Measurements from ENCODE around the gene ASIC1. TPM values are rescaled to one million over a fixed set of nuclear protein-coding genes. Genes with fewer than 3 reads are reported as not detected.

ASIC1 gene
- total and polyA plus RNA-seq, 2 of the 4 experiments (the other 2 are of a cell fraction) = 1.6 to 9.9 TPM

- Histone ChIP-seq H3K4ac (ENCODE audit: low read depth, low read length) (no peak overlapping the region), H3K79me1 (ENCODE audit: low read depth in 1 of 2, low read length in 2 of 2) (peaks cover 0 to 3% of the 10 kb centered on the region in 2 experiments; a peak in 1 of 4 replicates), H3K18ac (ENCODE audit: low read depth, low read length) (no peak overlapping the region), H3K14ac (replicated peaks; ENCODE audit: low read depth, low read length) (no peak overlapping the region), H3K9me3 (ENCODE audit: control insufficient read depth, insufficient read depth, low read length) (no peaks in the 10 kb centered on the region), H3K27ac (ENCODE audit: insufficient read depth, low read length) (no peak overlapping the region), H4K8ac (ENCODE audit: low read depth in 2 of 2, low read length in 2 of 2) (no peak overlapping the region), H3K4me3 (ENCODE audit: insufficient read depth, low read depth, low read length) (no peak overlapping the region), H3K56ac (ENCODE audit: extremely low read depth, insufficient read depth, low read length) (no peak overlapping the region), H4K5ac (ENCODE audit: low read depth, low read length) (no peak overlapping the region), H4K20me1 (ENCODE audit: insufficient read depth, low read length) (0 out of 2 replicates have a peak, but pooled peaks cover 3% of the 10 kb centered on the region), H3K27me3 (ENCODE audit: control insufficient read depth, insufficient read depth, low read length) (peaks cover 4% of the 10 kb centered on the region; the same call in 1 of the 2 replicates), H3K4me2 (ENCODE audit: low read depth, low read length) (no peak overlapping the region), H3K9me1 (ENCODE audit: insufficient read depth, low read length) (no peaks in the 10 kb centered on the region), H3K4me1 (ENCODE audit: control insufficient read depth, insufficient read depth, low read length) (no peaks in the 10 kb centered on the region), H4K91ac (ENCODE audit: insufficient read depth, low read depth, low read length) (no peak overlapping the region), H2AK5ac (ENCODE audit: low read depth, low read length) (0 out of 2 replicates have a peak overlapping the region, but pooled peaks have one; percentile 38), H2AFZ (replicated peaks; ENCODE audit: low read length, poor library complexity) (no peak overlapping the region), H2BK15ac (ENCODE audit: low read depth, low read length) (no peak overlapping the region), H3K36me3 (ENCODE audit: control insufficient read depth, insufficient read depth, low read length) (peaks cover 12% of the 10 kb centered on the region), H2BK20ac (ENCODE audit: low read depth, low read length) (no peak overlapping the region), H3K9ac (ENCODE audit: low read depth, low read length) (no peak overlapping the region), H2BK5ac (ENCODE audit: low read depth, low read length, poor library complexity, severe bottlenecking) (no peak overlapping the region), H3K23ac (ENCODE audit: low read depth, low read length) (no peak overlapping the region), H2BK120ac (ENCODE audit: low read depth, low read length) (no peak overlapping the region), H2AK9ac (replicated peaks; ENCODE audit: low read depth, low read length, poor library complexity) (no peak overlapping the region)
- dilution Hi-C loops (cut with HindIII; ENCODE audit: low sequenced_read_pairs, unreplicated experiment) (no loop called here), in situ Hi-C loops (cut with MboI; ENCODE audit: low sequenced_read_pairs) (no loop called here), intact Hi-C loops (cut with micrococcal nuclease) (no loop called here)
- no TSS peak for BruUV-seq (replicated peaks)
- DNase-seq = no peak
- WGBS, 2 experiments (ENCODE audit: extremely low coverage in 2 of 2, insufficient read length in 1 of 2) = 83% methylated on average over 3 of the region's 14 CpGs; no CpG with 5 or more reads in 1 of the 2 experiments
- ChIA-PET POLR2A (ENCODE audit: unreplicated experiment) (no interaction called here), CTCF (interaction anchor here (1.0 kb wide), 1 partner anchor 17 kb away, joined by 3 read pairs; no protein-coding TSS in a partner anchor)
- no peak for ATAC-seq (ENCODE audit: low read depth)
- TF ChIP-seq FOS (IDR thresholded peaks at IDR 0.05; ENCODE audit: low read depth, low read length) (no peak), RAD21 (IDR thresholded peaks at IDR 0.05; ENCODE audit: low read length) (no peak), MAZ (IDR thresholded peaks at IDR 0.05; ENCODE audit: borderline replicate concordance, low read depth, low read length) (no peak), RFX5 (IDR thresholded peaks at IDR 0.05; ENCODE audit: low read depth, low read length) (no peak), USF2 (IDR thresholded peaks at IDR 0.05; ENCODE audit: low read depth, low read length) (no peak), CTCF (conservative IDR thresholded peaks at IDR 0.05; ENCODE audit: low read depth, low read length) (no peak), ELK1 (IDR thresholded peaks at IDR 0.05; ENCODE audit: borderline replicate concordance, low read depth, low read length) (no peak), MXI1 (IDR thresholded peaks at IDR 0.05; ENCODE audit: borderline replicate concordance, low read depth, low read length) (no peak), SMC3 (IDR thresholded peaks at IDR 0.05; ENCODE audit: low read depth, low read length) (no peak), NFE2L2 (IDR thresholded peaks at IDR 0.05; ENCODE audit: low read depth, low read length) (no peak), POLR2A (IDR thresholded peaks at IDR 0.05; ENCODE audit: low read depth, low read length) (no peak), MAFK (IDR thresholded peaks at IDR 0.05; ENCODE audit: low read depth, low read length) (no peak), CHD1 (IDR thresholded peaks at IDR 0.05; ENCODE audit: low read depth, low read length) (no peak), CEBPB (IDR thresholded peaks at IDR 0.05; ENCODE audit: low read depth, low read length) (no peak)
Observed at GRCh38 chr12:50104417-50105366, 47.3 kb downstream of the ASIC1 start.

Data from IMR-90 (cell line).